Measurements from ENCODE around the gene IL1F10.

The IL1F10 gene

DNA sequence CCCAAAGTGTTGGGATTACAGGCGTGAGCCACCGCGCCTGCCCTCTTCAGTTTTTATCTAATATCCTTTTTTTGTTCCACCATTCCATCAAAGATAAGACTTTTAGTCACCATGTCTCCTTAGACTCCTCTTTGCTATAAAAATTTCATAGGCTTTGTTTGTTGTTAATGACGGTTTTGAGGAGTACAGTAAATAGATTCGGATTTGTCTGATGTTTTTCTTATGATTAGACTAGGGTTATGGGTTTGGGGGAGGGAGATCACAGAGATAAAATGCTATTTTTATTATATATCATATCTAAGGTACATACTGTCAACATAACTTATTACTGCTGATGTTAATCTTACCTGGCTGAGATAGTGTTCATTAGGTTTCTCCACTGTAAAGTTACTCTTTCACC lies 21.3 kb upstream of the IL1F10 start:
- Histone ChIP-seq H3K9me2 (replicated peaks; ENCODE audit: control insufficient read depth, low read length) (no peaks in the 10 kb centered on the region), H3K79me2 (ENCODE audit: control insufficient read depth, low read length) (no peaks in the 10 kb centered on the region), H3F3A (ENCODE audit: control insufficient read depth, insufficient read depth) (no peaks in the 10 kb centered on the region), H3K4me1 (ENCODE audit: control insufficient read depth, low read length) (no peaks in the 10 kb centered on the region), H3K27me3 (ENCODE audit: control insufficient read depth, low read length) (0 out of 2 replicates have a peak, but pooled peaks cover 4% of the 10 kb centered on the region), H3K36me3 (ENCODE audit: control insufficient read depth, low read length) (no peaks in the 10 kb centered on the region), H4K20me1 (ENCODE audit: control insufficient read depth, insufficient read depth, low read depth, low read length) (no peaks in the 10 kb centered on the region), H3K9me3 (ENCODE audit: control insufficient read depth, insufficient read depth, low read length) (no peaks in the 10 kb centered on the region), H3K27ac (ENCODE audit: low read depth, low read length) (no peak overlapping the region), H3K4me3 (ENCODE audit: low read length) (no peak overlapping the region), H3K4me2 (ENCODE audit: low read length) (no peak overlapping the region)
- TF ChIP-seq CTCF (IDR thresholded peaks at IDR 0.05; ENCODE audit: low read depth, low read length, poor library complexity, severe bottlenecking): no peak
- TF ChIP-seq EZH2phosphoT487 (IDR thresholded peaks at IDR 0.05; ENCODE audit: borderline replicate concordance, low read length): no peak

GRCh38 chr2:113050921-113051895 lies 16.6 kb upstream of the IL1F10 start:
- Histone ChIP-seq H4K20me1 (ENCODE audit: control insufficient read depth, insufficient read depth, low read depth, low read length) (no peaks in the 10 kb centered on the region), H3K79me2 (ENCODE audit: control insufficient read depth, low read length) (no peaks in the 10 kb centered on the region)

GRCh38 chr2:113052396-113052917 lies 15.3 kb upstream of the IL1F10 start, which contains the start of gene IL36B:
IL36B (minus strand) TSS chr2:113052867.
- Histone ChIP-seq H3K79me2 (ENCODE audit: control insufficient read depth, low read length) (no peaks in the 10 kb centered on the region), H3K9me2 (replicated peaks; ENCODE audit: control insufficient read depth, low read length) (no peaks in the 10 kb centered on the region), H3K4me2 (ENCODE audit: low read length) (no peak within 1 kb of the TSS), H3K4me3 (ENCODE audit: low read length) (no peak within 1 kb of the TSS), H4K20me1 (ENCODE audit: control insufficient read depth, insufficient read depth, low read depth, low read length) (no peaks in the 10 kb centered on the region), H3K27me3 (ENCODE audit: control insufficient read depth, low read length) (no peaks in the 10 kb centered on the region), H3K36me3 (ENCODE audit: control insufficient read depth, low read length) (no peaks in the 10 kb centered on the region), H3F3A (ENCODE audit: control insufficient read depth, insufficient read depth) (no peaks in the 10 kb centered on the region), H3K27ac (ENCODE audit: low read depth, low read length) (no peak within 1 kb of the TSS), H3K4me1 (ENCODE audit: control insufficient read depth, low read length) (no peaks in the 10 kb centered on the region), H3K9me3 (ENCODE audit: control insufficient read depth, insufficient read depth, low read length) (peaks cover 11% of the 10 kb centered on the region)
- TF ChIP-seq CTCF (IDR thresholded peaks at IDR 0.05; ENCODE audit: low read depth, low read length, poor library complexity, severe bottlenecking): no peak
- no peak for TF ChIP-seq EZH2phosphoT487 (IDR thresholded peaks at IDR 0.05; ENCODE audit: borderline replicate concordance, low read length)

More at GRCh38 chr2:113050921-113051895, 16.6 kb upstream of the IL1F10 start:
- Histone ChIP-seq H3K9me2 (replicated peaks; ENCODE audit: control insufficient read depth, low read length) (no peaks in the 10 kb centered on the region), H3K4me2 (ENCODE audit: low read length) (no peak overlapping the region), H3K9me3 (ENCODE audit: control insufficient read depth, insufficient read depth, low read length) (peaks cover 11% of the 10 kb centered on the region), H3K27ac (ENCODE audit: low read depth, low read length) (no peak overlapping the region), H3K36me3 (ENCODE audit: control insufficient read depth, low read length) (no peaks in the 10 kb centered on the region), H3F3A (ENCODE audit: control insufficient read depth, insufficient read depth) (no peaks in the 10 kb centered on the region), H3K4me1 (ENCODE audit: control insufficient read depth, low read length) (no peaks in the 10 kb centered on the region), H3K4me3 (ENCODE audit: low read length) (no peak overlapping the region), H3K27me3 (ENCODE audit: control insufficient read depth, low read length) (no peaks in the 10 kb centered on the region)
- TF ChIP-seq CTCF (IDR thresholded peaks at IDR 0.05; ENCODE audit: low read depth, low read length, poor library complexity, severe bottlenecking): peak; percentile 22
- TF ChIP-seq EZH2phosphoT487 (IDR thresholded peaks at IDR 0.05; ENCODE audit: borderline replicate concordance, low read length): no peak

Data from DOHH2 (cell line).